ENCODE results near the gene TEN1. TPM values are rescaled to one million over a fixed set of nuclear protein-coding genes. Genes with fewer than 3 reads are reported as not detected.

Gene TEN1
- total RNA-seq, 1 donor from 2014 or later = 10.9 TPM

GRCh38 chr17:75998327-75998795, 19.3 kb downstream of the TEN1 start:
- Histone ChIP-seq H3K4me3 (no peak overlapping the region), H3K27ac (peak overlapping the region; percentile 37), H3K4me1 (peaks cover 19% of the 10 kb centered on the region), H3K27me3 (no peaks in the 10 kb centered on the region), H3K36me3 (peaks cover 11% of the 10 kb centered on the region), H3K9me3 (no peaks in the 10 kb centered on the region)
- no peak for ATAC-seq
- no peak for DNase-seq
- TF ChIP-seq, protein P1, sequence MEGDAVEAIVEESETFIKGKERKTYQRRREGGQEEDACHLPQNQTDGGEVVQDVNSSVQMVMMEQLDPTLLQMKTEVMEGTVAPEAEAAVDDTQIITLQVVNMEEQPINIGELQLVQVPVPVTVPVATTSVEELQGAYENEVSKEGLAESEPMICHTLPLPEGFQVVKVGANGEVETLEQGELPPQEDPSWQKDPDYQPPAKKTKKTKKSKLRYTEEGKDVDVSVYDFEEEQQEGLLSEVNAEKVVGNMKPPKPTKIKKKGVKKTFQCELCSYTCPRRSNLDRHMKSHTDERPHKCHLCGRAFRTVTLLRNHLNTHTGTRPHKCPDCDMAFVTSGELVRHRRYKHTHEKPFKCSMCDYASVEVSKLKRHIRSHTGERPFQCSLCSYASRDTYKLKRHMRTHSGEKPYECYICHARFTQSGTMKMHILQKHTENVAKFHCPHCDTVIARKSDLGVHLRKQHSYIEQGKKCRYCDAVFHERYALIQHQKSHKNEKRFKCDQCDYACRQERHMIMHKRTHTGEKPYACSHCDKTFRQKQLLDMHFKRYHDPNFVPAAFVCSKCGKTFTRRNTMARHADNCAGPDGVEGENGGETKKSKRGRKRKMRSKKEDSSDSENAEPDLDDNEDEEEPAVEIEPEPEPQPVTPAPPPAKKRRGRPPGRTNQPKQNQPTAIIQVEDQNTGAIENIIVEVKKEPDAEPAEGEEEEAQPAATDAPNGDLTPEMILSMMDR (IDR thresholded peaks at IDR 0.05) = no peak
- intact Hi-C loops (cut with DNase I) = no loop called here

GRCh38 chr17:76000016-76000754, 21.1 kb downstream of the TEN1 start:
- no peak for DNase-seq
- TF ChIP-seq, protein P1 (IDR thresholded peaks at IDR 0.05) = peak; percentile 63
- Histone ChIP-seq H3K4me1 (peaks cover 29% of the 10 kb centered on the region), H3K36me3 (no peaks in the 10 kb centered on the region), H3K9me3 (no peaks in the 10 kb centered on the region), H3K4me3 (no peak overlapping the region), H3K27me3 (no peaks in the 10 kb centered on the region), H3K27ac (no peak overlapping the region)
- intact Hi-C loops (cut with DNase I) = no loop called here
- ATAC-seq = peak; percentile 53

DNA sequence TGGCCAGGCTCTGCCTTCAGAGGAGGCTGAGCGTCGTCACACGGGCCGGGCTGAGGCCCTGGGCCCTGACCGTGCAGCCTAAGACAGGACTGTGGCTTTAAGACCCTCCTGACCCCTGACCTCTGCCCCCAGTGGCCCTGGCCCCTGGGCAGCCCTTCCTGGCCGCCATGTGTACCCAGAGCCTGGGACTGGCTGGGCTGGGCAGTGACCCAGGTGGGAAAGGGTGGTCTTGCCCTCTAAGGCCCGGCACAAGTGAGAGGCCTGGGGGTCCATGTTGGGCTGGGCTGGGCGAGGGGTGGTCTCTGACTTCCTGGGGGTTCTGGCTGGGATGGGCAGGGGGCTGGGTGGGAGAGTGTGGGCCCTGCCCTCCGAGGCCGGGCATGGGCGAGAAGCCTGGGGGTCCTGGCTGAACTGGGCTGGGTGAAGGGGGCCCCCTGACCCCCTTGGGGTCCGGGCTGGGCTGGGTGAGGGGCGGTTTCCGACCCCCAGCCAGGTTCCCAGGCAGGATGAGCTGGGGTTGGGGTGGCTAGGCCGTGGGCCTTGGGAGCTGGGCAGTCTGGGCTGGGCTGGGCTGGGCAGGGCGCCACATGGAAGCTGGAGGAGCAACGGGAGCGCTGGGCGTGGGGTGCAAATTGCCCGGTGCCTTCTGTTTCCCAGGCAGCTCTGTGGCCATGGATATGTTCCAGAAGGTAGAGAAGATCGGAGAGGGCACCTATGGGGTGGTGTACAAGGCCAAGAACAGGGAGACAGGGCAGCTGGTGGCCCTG, 21.9 kb downstream of the TEN1 start, which contains the start of gene CDK3:
TSS of gene CDK3 (plus strand) at position 101 of the 767 bp plus-strand sequence. CDS start at position 672, 571 bp downstream.
- H3K36me3 ChIP-seq = no peaks in the 10 kb centered on the region
- ATAC-seq (no peak), DNase-seq (no peak)
- H3K27ac ChIP-seq = no peak within 1 kb of the TSS
- TF ChIP-seq, protein P1 (IDR thresholded peaks at IDR 0.05) = no peak
- H3K4me1 ChIP-seq = peaks cover 29% of the 10 kb centered on the region
- H3K27me3 ChIP-seq = no peaks in the 10 kb centered on the region
- intact Hi-C loops (cut with DNase I) = no loop called here
- H3K4me3 ChIP-seq = no peak within 1 kb of the TSS
- H3K9me3 ChIP-seq = no peaks in the 10 kb centered on the region

- H3K9me3 ChIP-seq = no peaks in the 10 kb centered on the region
- intact Hi-C loops (cut with DNase I) = no loop called here
- H3K27ac ChIP-seq = no peak overlapping the region
- DNase-seq (no peak), ATAC-seq (no peak)
- peaks cover 25% of the 10 kb centered on the region for H3K4me1 ChIP-seq
- no peaks in the 10 kb centered on the region for H3K27me3 ChIP-seq
- no peaks in the 10 kb centered on the region for H3K36me3 ChIP-seq
- TF ChIP-seq, protein P1 (IDR thresholded peaks at IDR 0.05) = no peak
- H3K4me3 ChIP-seq = no peak overlapping the region
Measured at GRCh38 chr17:76002100-76002499, 23.1 kb downstream of the TEN1 start.

DNA sequence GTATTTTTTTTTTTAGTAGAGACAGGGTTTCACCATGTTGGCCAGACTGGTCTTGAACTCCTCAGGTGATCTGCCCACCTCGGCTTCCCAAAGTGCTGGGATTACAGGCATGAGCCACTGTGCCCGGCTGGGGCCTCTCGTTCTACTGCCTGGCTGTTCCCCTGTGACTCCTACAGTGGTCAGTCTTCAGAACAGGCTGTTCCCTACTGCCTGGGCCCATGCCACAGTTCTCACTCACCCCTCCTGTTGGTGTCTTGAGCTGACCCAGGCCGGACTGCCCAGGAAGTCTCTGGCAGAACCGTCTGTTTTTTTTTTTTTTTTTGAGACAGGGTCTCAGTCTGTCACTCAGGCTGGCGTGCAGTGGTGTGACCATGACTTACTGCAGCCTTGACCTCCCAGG, 24.9 kb downstream of the TEN1 start:
- intact Hi-C loops (cut with DNase I) = no loop called here
- TF ChIP-seq, protein P1 (IDR thresholded peaks at IDR 0.05) = no peak
- no peak overlapping the region for H3K4me3 ChIP-seq
- no peak for ATAC-seq
- DNase-seq = no peak
- H3K36me3 ChIP-seq = no peaks in the 10 kb centered on the region
- H3K4me1 ChIP-seq = peaks cover 16% of the 10 kb centered on the region
- peak overlapping the region; percentile 42 for H3K27ac ChIP-seq
- no peaks in the 10 kb centered on the region for H3K9me3 ChIP-seq
- H3K27me3 ChIP-seq = no peaks in the 10 kb centered on the region

Data from upper lobe of right lung (tissue), 1 donor.